ENCODE measurements around the gene ATP11A. TPM values are rescaled to one million over a fixed set of nuclear protein-coding genes. Genes with fewer than 3 reads are reported as not detected.

Gene ATP11A
- total and polyA plus RNA-seq, 9 donors: 11.9 to 26.7 (median 21.3) TPM

DNA sequence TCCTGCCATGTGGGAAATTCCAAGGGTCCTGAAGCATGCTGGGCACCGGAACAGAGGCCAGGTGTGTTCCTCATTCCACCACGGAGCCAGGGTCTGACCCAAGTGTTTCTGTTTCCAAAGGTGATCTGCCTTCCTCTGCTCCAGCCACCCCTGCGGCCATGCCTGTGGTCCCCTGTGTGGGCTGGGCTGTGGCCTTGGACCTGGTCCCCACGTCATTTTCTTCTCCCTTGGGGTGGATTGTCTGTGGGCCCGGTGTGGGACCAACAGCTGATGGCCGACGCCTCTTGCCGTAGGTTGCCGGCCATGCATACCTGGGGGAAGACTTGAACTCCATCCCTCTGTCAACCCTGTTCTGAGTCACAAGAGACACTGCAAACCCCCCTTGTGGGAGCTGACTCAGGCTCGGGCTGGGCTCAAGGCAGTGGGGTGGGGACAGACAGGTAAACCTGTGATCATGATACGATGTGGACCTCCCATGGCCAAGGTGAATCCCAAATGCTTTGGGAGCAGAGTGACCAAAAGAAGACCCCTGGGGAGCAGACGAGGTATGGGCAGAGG, 35.0 kb downstream of the ATP11A start:
- Histone ChIP-seq H3K27ac (ENCODE audit: low read length) (peak overlapping the region; percentile 62), H3K36me3 (ENCODE audit: control insufficient read depth, insufficient read depth, low read length) (no peaks in the 10 kb centered on the region), H3K4me1 (ENCODE audit: control insufficient read depth, insufficient read depth, low read length) (peaks cover 50% of the 10 kb centered on the region)

DNA sequence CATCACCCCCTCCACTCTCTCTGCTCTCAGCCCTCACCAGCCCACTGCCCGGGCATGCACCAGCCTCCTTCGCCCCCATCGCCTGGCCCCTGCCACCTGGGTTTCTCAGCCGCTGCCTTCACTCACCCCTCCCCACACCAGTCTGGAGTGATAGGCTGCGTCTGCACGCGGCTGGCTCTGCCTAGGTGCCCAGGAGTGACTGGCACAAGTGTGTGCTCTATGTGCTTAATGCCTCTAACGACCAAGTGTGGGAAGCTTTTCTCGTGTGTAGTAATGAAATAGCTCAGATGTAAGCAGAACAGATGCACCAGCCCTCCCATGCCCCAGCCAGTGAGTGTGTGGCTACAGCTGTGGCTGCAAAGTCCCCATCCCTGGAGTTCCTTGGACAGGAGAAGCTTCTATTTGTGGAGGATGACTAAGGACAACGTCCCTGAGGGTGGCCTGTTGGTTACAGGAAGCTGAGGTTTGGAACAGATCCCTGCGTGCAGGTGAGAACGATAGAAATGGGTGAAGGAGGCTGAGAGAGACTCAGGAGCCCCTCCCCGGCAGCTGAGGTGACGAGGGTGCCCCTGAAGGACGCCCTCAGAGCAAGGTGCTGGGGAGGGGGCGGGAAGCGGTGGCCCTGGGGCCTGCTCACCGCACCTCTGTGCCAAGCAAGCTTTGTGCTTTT, 35.6 kb downstream of the ATP11A start:
- WGBS (ENCODE audit: insufficient coverage): 50% methylated on average over 17 of the region's 18 CpGs
- Histone ChIP-seq H3K4me3 (ENCODE audit: low read length) (no peak overlapping the region), H3K36me3 (ENCODE audit: control insufficient read depth, insufficient read depth, low read length) (no peaks in the 10 kb centered on the region), H3K27me3 (ENCODE audit: control insufficient read depth, insufficient read depth, low read length) (no peaks in the 10 kb centered on the region), H3K4me1 (ENCODE audit: control insufficient read depth, insufficient read depth, low read length) (peaks cover 56% of the 10 kb centered on the region), H3K9me3 (replicated peaks; ENCODE audit: control insufficient read depth, low read depth, low read length) (no peaks in the 10 kb centered on the region), H3K27ac (ENCODE audit: low read length) (peak overlapping the region; percentile 80)
- DNase-seq: peak; percentile 82

More for the DNA sequence above, 35.0 kb downstream of the ATP11A start:
- 88% methylated on average over 12 of the region's 12 CpGs for WGBS (ENCODE audit: insufficient coverage)
- H3K9me3 ChIP-seq (replicated peaks; ENCODE audit: control insufficient read depth, low read depth, low read length): no peaks in the 10 kb centered on the region
- DNase-seq: no peak
- H3K27me3 ChIP-seq (ENCODE audit: control insufficient read depth, insufficient read depth, low read length): no peaks in the 10 kb centered on the region
- H3K4me3 ChIP-seq (ENCODE audit: low read length): no peak overlapping the region

DNA sequence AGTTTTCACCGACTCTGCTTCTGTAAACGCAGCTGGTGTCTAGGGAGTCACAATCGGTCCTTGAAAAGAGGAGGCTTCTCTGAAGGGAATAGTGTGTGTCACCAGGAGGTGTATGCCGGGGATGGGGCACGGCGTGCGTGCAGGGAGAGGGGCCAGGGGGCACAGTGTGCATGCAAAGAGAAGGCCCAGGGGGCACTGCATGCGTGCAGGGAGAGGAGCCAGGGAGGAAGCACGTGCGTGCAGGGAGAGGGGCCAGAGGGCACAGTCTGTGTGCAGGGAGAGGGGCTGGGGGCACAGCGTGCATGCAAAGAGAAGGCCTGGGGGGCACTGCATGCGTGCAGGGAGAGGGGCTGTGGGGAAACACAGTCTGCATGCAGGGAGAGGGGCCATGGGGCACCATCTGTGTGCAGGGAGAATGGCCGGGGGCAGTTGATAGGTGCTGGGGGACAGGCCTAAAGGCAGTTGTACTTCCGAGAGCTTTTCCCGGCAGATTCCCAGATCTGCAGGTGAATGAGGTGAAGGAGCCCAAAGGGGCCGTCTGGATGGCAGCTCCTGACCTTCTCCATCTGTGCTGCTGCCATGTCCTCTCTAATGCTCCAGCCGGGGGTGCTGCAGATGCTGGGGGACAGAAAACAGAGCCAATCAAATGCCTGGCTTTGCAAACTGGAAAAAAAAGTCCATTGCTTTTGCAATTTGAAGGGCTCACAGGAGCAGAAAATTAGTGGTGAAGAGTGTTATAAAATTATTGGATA, 36.4 kb downstream of the ATP11A start:
- Histone ChIP-seq H3K27ac (ENCODE audit: low read length) (peak overlapping the region; percentile 80), H3K9me3 (replicated peaks; ENCODE audit: control insufficient read depth, low read depth, low read length) (no peaks in the 10 kb centered on the region), H3K27me3 (ENCODE audit: control insufficient read depth, insufficient read depth, low read length) (no peaks in the 10 kb centered on the region), H3K4me3 (ENCODE audit: low read length) (no peak overlapping the region), H3K4me1 (ENCODE audit: control insufficient read depth, insufficient read depth, low read length) (peaks cover 59% of the 10 kb centered on the region), H3K36me3 (ENCODE audit: control insufficient read depth, insufficient read depth, low read length) (no peaks in the 10 kb centered on the region)
- WGBS (ENCODE audit: insufficient coverage): 41% methylated on average over 17 of the region's 17 CpGs
- DNase-seq: no peak

DNA sequence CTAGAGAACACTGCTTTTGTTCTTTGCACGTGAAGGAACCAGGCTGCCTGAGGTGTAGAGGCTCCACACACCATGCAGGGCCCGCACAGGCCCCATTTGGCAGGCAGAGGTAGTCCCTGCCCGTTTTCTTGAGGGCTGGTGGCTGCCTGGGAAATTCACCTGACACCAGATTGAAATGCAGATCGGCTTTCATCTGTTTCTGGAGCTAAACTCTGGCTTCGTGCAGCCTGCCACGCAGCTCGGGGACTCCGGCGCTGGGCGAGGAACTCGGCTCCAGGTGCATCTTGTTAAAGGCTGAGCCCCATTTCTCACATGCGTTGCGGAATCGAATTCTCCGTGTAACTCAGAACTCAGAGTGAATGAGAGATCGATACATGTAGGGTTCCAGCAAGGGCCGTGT, 37.7 kb downstream of the ATP11A start:
- Histone ChIP-seq H3K27me3 (ENCODE audit: control insufficient read depth, insufficient read depth, low read length) (no peaks in the 10 kb centered on the region), H3K4me1 (ENCODE audit: control insufficient read depth, insufficient read depth, low read length) (peaks cover 53% of the 10 kb centered on the region), H3K4me3 (ENCODE audit: low read length) (no peak overlapping the region), H3K36me3 (ENCODE audit: control insufficient read depth, insufficient read depth, low read length) (no peaks in the 10 kb centered on the region), H3K27ac (ENCODE audit: low read length) (no peak overlapping the region), H3K9me3 (replicated peaks; ENCODE audit: control insufficient read depth, low read depth, low read length) (no peaks in the 10 kb centered on the region)
- 73% methylated on average over 11 of the region's 17 CpGs for WGBS (ENCODE audit: insufficient coverage)
- DNase-seq: no peak

DNA sequence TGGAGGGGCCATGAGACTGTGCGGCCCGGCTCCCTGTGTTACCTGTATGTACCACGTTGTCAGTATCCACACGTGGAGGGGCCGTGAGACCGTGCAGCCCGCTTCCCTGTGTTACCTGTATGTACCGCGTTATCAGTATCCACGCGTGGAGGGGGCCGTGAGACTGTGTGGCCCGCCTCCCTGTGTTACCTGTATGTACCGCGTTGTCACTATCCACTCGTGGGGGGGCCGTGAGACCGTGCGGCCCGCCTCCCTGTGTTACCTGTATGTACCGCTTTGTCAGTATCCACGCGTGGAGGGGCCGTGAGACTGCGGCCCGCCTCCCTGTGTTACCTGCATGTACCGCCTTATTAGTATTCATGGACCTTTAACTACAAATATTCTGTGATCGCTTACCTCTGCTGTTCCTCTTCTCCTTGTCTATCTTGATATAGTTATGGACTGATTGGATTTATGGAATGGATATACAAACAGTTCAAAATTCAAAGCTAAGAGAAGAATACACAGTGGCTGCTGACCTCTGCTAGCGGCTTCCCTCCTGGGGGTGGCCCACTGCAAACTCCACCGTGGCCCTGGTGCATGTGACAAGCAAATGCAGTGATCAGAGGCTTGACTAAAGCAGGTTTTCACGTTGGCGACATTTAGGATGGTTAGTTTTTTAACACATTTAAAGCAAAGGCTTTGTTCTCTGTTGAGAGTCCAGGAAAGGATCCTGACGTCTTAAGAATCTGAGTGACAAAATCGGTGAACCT, 38.7 kb downstream of the ATP11A start:
- WGBS (ENCODE audit: insufficient coverage): 92% methylated on average over 31 of the region's 34 CpGs
- no peaks in the 10 kb centered on the region for H3K36me3 ChIP-seq (ENCODE audit: control insufficient read depth, insufficient read depth, low read length)
- H3K4me3 ChIP-seq (ENCODE audit: low read length): no peak overlapping the region
- no peak overlapping the region for H3K27ac ChIP-seq (ENCODE audit: low read length)
- peaks cover 49% of the 10 kb centered on the region for H3K4me1 ChIP-seq (ENCODE audit: control insufficient read depth, insufficient read depth, low read length)
- H3K9me3 ChIP-seq (replicated peaks; ENCODE audit: control insufficient read depth, low read depth, low read length): no peaks in the 10 kb centered on the region
- no peaks in the 10 kb centered on the region for H3K27me3 ChIP-seq (ENCODE audit: control insufficient read depth, insufficient read depth, low read length)
- no peak for DNase-seq

DNA sequence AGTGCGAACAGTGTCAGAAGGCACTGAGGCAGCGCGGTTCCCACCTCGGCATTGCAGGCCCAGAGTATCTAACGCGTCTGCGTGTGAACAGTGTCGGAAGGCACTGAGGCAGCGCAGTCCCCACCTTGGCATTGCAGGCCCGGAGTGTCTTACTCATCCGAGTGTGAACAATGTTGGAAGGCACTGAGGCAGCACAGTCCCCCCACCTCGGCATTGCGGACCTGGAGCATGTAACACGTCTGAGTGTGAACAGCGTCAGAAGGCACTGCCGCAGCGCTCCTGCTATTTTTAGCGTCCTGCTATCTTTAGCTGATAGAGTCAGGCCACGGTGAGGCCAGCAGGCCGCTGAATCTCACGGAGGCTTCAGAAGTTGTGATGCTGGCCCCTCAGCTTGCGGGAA, 39.6 kb downstream of the ATP11A start:
- Histone ChIP-seq H3K4me3 (ENCODE audit: low read length) (no peak overlapping the region), H3K36me3 (ENCODE audit: control insufficient read depth, insufficient read depth, low read length) (no peaks in the 10 kb centered on the region), H3K4me1 (ENCODE audit: control insufficient read depth, insufficient read depth, low read length) (peaks cover 50% of the 10 kb centered on the region), H3K9me3 (replicated peaks; ENCODE audit: control insufficient read depth, low read depth, low read length) (no peaks in the 10 kb centered on the region), H3K27ac (ENCODE audit: low read length) (peak overlapping the region; percentile 69), H3K27me3 (ENCODE audit: control insufficient read depth, insufficient read depth, low read length) (no peaks in the 10 kb centered on the region)
- WGBS (ENCODE audit: insufficient coverage): 82% methylated on average over 22 of the region's 22 CpGs
- peak; percentile 56 for DNase-seq

DNA sequence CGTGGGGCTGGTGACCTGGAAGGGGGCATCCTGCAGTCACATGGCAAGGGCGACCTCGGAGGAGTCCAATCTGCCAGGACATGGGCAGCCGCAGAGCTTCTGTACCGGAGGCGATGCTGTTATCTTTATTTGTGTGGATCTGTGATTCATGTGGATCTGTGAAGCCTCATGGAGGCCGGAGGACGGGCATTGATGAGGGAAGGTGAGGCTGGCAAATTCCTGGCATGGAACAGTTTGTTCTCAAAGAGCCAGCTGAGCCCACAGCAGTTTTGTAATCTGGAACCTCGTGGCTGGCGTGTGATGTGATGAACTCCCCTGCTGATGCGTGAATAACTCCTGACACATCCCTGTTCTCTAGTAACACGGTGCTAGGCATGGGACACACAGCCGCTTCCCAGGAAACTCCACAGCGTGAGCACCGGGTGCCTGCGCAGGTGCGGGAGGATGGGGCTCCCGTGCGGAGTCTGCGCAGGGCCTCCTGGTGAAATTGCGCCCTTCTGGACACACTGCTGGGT, 40.4 kb downstream of the ATP11A start:
- H3K4me1 ChIP-seq (ENCODE audit: control insufficient read depth, insufficient read depth, low read length): peaks cover 46% of the 10 kb centered on the region
- peak overlapping the region; percentile 69 for H3K27ac ChIP-seq (ENCODE audit: low read length)
- no peaks in the 10 kb centered on the region for H3K27me3 ChIP-seq (ENCODE audit: control insufficient read depth, insufficient read depth, low read length)
- no peaks in the 10 kb centered on the region for H3K9me3 ChIP-seq (replicated peaks; ENCODE audit: control insufficient read depth, low read depth, low read length)
- no peaks in the 10 kb centered on the region for H3K36me3 ChIP-seq (ENCODE audit: control insufficient read depth, insufficient read depth, low read length)
- DNase-seq: no peak
- H3K4me3 ChIP-seq (ENCODE audit: low read length): no peak overlapping the region
- WGBS (ENCODE audit: insufficient coverage): 91% methylated on average over 19 of the region's 21 CpGs

DNA sequence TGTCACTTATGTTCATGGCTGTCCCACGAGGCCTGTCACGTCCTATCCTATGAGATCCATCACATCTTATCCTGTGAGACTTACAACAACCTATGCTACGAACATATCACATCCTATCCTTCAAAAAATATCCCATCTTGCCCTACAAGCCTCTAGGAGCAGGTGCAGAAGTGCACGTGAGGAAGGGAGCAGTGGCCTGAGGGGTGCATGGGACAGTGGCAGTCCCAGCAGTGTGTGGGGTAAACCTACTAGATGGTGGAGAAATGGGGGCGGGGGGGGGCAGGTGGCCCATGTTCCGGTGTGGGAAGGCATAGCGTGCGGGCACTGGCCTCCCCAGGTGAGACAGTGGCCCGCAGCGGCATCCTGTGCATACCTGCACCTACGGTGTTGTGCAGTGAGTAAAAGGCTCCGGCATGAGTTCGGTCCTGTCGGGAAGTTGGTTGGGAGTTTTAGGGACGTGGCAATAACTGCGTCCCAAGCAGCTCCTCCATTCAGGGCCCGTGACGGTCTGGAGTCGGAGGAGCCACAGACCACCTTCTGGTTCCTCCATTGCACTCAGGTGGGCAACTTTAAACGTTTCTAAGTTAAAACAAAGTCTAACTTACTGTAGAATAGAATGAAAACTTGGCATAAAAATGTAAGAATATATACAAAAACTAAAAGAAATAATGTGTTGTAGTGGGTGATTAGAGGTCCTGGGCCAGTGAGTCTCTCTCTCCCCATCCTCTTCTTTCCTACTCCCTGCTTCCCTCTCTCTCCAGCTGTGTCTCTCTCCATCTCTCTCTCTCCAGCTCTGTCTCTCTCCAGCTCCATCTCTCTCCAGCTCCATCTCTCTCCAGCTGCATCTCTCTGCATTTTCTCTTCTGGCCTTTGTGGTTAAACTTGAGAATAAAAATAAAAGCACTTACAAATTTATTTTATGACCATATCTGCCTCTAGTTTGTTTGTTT, 42.1 kb downstream of the ATP11A start:
- no peak overlapping the region for H3K27ac ChIP-seq (ENCODE audit: low read length)
- no peaks in the 10 kb centered on the region for H3K9me3 ChIP-seq (replicated peaks; ENCODE audit: control insufficient read depth, low read depth, low read length)
- 98% methylated on average over 14 of the region's 20 CpGs for WGBS (ENCODE audit: insufficient coverage)
- H3K4me3 ChIP-seq (ENCODE audit: low read length): no peak overlapping the region
- no peak for DNase-seq
- no peaks in the 10 kb centered on the region for H3K36me3 ChIP-seq (ENCODE audit: control insufficient read depth, insufficient read depth, low read length)
- H3K27me3 ChIP-seq (ENCODE audit: control insufficient read depth, insufficient read depth, low read length): no peaks in the 10 kb centered on the region
- H3K4me1 ChIP-seq (ENCODE audit: control insufficient read depth, insufficient read depth, low read length): peaks cover 38% of the 10 kb centered on the region

DNA sequence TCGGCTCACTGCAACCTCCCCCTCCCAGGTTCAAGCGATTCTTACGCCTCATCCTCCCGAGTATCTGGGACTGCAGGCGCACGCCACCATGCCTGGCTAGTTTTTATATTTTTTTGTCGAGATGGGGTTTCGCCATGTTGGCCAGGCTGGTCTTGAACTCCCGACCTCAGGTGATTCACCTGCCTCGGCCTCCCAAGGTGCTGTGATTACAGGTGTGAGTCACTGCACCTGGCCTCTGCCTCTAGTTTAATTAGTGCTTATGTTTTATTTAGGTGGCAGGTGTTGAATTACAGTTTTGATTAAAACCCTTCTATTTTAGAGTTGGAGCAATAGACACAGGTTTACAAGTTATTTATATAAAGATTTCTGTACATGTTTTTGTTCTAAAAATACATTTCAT, 42.8 kb downstream of the ATP11A start:
- Histone ChIP-seq H3K27ac (ENCODE audit: low read length) (no peak overlapping the region), H3K4me3 (ENCODE audit: low read length) (no peak overlapping the region), H3K9me3 (replicated peaks; ENCODE audit: control insufficient read depth, low read depth, low read length) (no peaks in the 10 kb centered on the region), H3K27me3 (ENCODE audit: control insufficient read depth, insufficient read depth, low read length) (no peaks in the 10 kb centered on the region), H3K4me1 (ENCODE audit: control insufficient read depth, insufficient read depth, low read length) (peaks cover 37% of the 10 kb centered on the region), H3K36me3 (ENCODE audit: control insufficient read depth, insufficient read depth, low read length) (no peaks in the 10 kb centered on the region)
- DNase-seq: no peak
- WGBS (ENCODE audit: insufficient coverage): 100% methylated on average over 4 of the region's 10 CpGs
